H1 (cell line): ENCODE measurements around the gene TEX264. TPM values are rescaled to one million over a fixed set of nuclear protein-coding genes. Genes with fewer than 3 reads are reported as not detected.

Source experiments
- CTCF ChIA-PET: fragments of 300-600 bp; sonication (Branson Sonifier 250); formaldehyde crosslinking; loops from one replicate; lab custom pipeline; 2021; ENCODE audit not compliant: partially characterized antibody; lab: Charles Lee
- POLR2A ChIA-PET: fragments of 300-600 bp; sonication (Branson Sonifier 250); formaldehyde crosslinking; loops from one replicate; lab custom pipeline; 2021; ENCODE audit warnings: inconsistent platforms; ENCODE audit not compliant: partially characterized antibody; lab: Charles Lee
- DNase-seq, 2 experiments: peaks; one replicate each; pipeline versions ENCODE4 v3.0.0 to v3.0.0-alpha.2; 2010 to 2022; ENCODE audit warnings: low spot score in 2 of 2, low read depth in 1 of 2, mixed read lengths in 1 of 2
- FAIRE-seq: peaks from 2 replicates; lab custom pipeline; 2011; peaks lifted over from hg19 to GRCh38; lab: Jason Lieb, UNC
- H2AFZ ChIP-seq: 2 replicates; pipeline ENCODE4 v1.8.1; 2012; ENCODE audit warnings: low read length, inconsistent platforms
- H2AK5ac ChIP-seq: 2 replicates; pipeline ENCODE4 v1.6.1; 2013; ENCODE audit warnings: low read depth, low read length
- H2BK120ac ChIP-seq: replicated peaks from 2 replicates; pipeline ENCODE3; 2013; ENCODE audit warnings: low read depth, low read length, inconsistent platforms
- H2BK12ac ChIP-seq: 2 replicates; pipeline ENCODE4 v1.6.1; 2013; ENCODE audit warnings: low read depth, low read length
- H2BK15ac ChIP-seq: 2 replicates; pipeline ENCODE4 v1.6.1; 2013; ENCODE audit warnings: low read length
- H2BK20ac ChIP-seq: 2 replicates; pipeline ENCODE4 v1.6.1; 2013; ENCODE audit warnings: low read length
- H2BK5ac ChIP-seq: 2 replicates; pipeline ENCODE4 v1.6.1; 2013; ENCODE audit warnings: low read depth, low read length
- H3K14ac ChIP-seq: 2 replicates; pipeline ENCODE4 v1.6.1; 2013; ENCODE audit warnings: inconsistent platforms; ENCODE audit not compliant: insufficient read length
- H3K18ac ChIP-seq: 2 replicates; pipeline ENCODE4 v1.6.1; 2013; ENCODE audit warnings: low read length; ENCODE audit errors: extremely low read depth
- H3K23ac ChIP-seq: 2 replicates; pipeline ENCODE4 v1.6.1; 2013; ENCODE audit warnings: inconsistent platforms; ENCODE audit not compliant: insufficient read length
- H3K23me2 ChIP-seq: 2 replicates; pipeline ENCODE4 v1.6.1; 2013; ENCODE audit warnings: low read depth, low read length
- H3K27ac ChIP-seq: 2 replicates; pipeline ENCODE4 v1.6.1; 2011; ENCODE audit warnings: low read depth, low read length, inconsistent platforms
- H3K27me3 ChIP-seq, 4 experiments: replicated peaks in 1 of 4; 1 replicate in 1 of 4; 2 replicates in 3 of 4; pipeline versions ENCODE4 v1.6.1 to v1.8.1; 2011 to 2013; ENCODE audit warnings: low read length in 3 of 4, mild to moderate bottlenecking in 3 of 4, inconsistent platforms in 2 of 4, mixed read lengths in 2 of 4, moderate library complexity in 1 of 4; ENCODE audit not compliant: control insufficient read depth in 3 of 4, insufficient read depth in 3 of 4; ENCODE audit errors: extremely low read depth in 1 of 4
- H3K36me3 ChIP-seq, 4 experiments: 2 replicates each; pipeline versions ENCODE4 v1.6.1 to v1.8.1; 2011 to 2013; ENCODE audit warnings: mild to moderate bottlenecking in 4 of 4, low read length in 3 of 4, moderate library complexity in 2 of 4, control low read depth in 1 of 4, inconsistent platforms in 1 of 4; ENCODE audit not compliant: insufficient read depth in 4 of 4, control insufficient read depth in 2 of 4
- H3K4ac ChIP-seq: replicated peaks from 2 replicates; pipeline ENCODE3; 2013; ENCODE audit warnings: low read length, low read depth, mixed read lengths, inconsistent platforms; ENCODE audit not compliant: insufficient read length
- H3K4me1 ChIP-seq, 4 experiments: replicated peaks in 1 of 4; 1 replicate in 1 of 4; 2 replicates in 3 of 4; pipeline versions ENCODE4 v1.6.1 to v1.8.1; 2011 to 2013; ENCODE audit warnings: low read length in 3 of 4, inconsistent platforms in 2 of 4, mixed read lengths in 1 of 4; ENCODE audit not compliant: insufficient read depth in 4 of 4, control insufficient read depth in 3 of 4
- H3K4me2 ChIP-seq, 2 experiments: 2 replicates each; pipeline versions ENCODE4 v1.6.1 to v1.8.1; 2011 to 2013; ENCODE audit warnings: low read depth in 2 of 2, low read length in 2 of 2, control low read depth in 1 of 2, inconsistent platforms in 1 of 2, mild to moderate bottlenecking in 1 of 2; ENCODE audit not compliant: insufficient read depth in 1 of 2
- H3K4me3 ChIP-seq, 4 experiments: fragments of 200-600, 300-600 bp in 1 of 4; sonication (generic), shearing (Covaris generic), sonication (Bioruptor Twin) in 1 of 4; 2 replicates each; pipeline versions ENCODE4 v1.5.1 to v1.8.1; 2011 to 2016; ENCODE audit warnings: low read length in 4 of 4, low read depth in 3 of 4, control low read depth in 2 of 4, inconsistent platforms in 2 of 4, mild to moderate bottlenecking in 2 of 4, mixed read lengths in 1 of 4, moderate library complexity in 1 of 4; ENCODE audit not compliant: insufficient read depth in 2 of 4; ENCODE audit errors: extremely low read depth in 1 of 4
- H3K56ac ChIP-seq: replicated peaks from 2 replicates; pipeline ENCODE3; 2013; ENCODE audit warnings: low read depth, mild to moderate bottlenecking, mixed read lengths, low read length, inconsistent platforms; ENCODE audit not compliant: insufficient read length
- H3K79me1 ChIP-seq: 2 replicates; pipeline ENCODE4 v1.6.1; 2013; ENCODE audit warnings: low read depth, low read length, control low read depth
- H3K79me2 ChIP-seq, 2 experiments: 2 replicates each; pipeline versions ENCODE4 v1.6.1 to v1.8.1; 2012 to 2013; ENCODE audit warnings: low read length in 2 of 2, mild to moderate bottlenecking in 2 of 2, inconsistent platforms in 1 of 2; ENCODE audit not compliant: insufficient read depth in 2 of 2, control insufficient read depth in 1 of 2
- H3K9ac ChIP-seq, 4 experiments: replicated peaks in 1 of 4; 1 replicate in 1 of 4; 2 replicates in 3 of 4; pipeline versions ENCODE4 v1.6.1 to v1.8.1; 2011 to 2013; ENCODE audit warnings: low read depth in 3 of 4, low read length in 3 of 4, control low read depth in 2 of 4, mild to moderate bottlenecking in 2 of 4, moderate library complexity in 2 of 4, inconsistent platforms in 1 of 4; ENCODE audit errors: extremely low read depth in 1 of 4
- H3K9me3 ChIP-seq, 2 experiments: 2 replicates each; pipeline versions ENCODE4 v1.6.1 to v1.8.1; 2012 to 2013; ENCODE audit warnings: mild to moderate bottlenecking in 2 of 2, moderate library complexity in 2 of 2, control low read depth in 1 of 2, inconsistent platforms in 1 of 2, low read depth in 1 of 2, low read length in 1 of 2, mixed read lengths in 1 of 2; ENCODE audit not compliant: insufficient read depth in 2 of 2
- H4K20me1 ChIP-seq, 2 experiments: replicated peaks in 1 of 2; 2 replicates each; pipeline versions ENCODE3 to v1.8.1; 2011 to 2013; ENCODE audit warnings: inconsistent platforms in 2 of 2, low read length in 2 of 2, mild to moderate bottlenecking in 1 of 2; ENCODE audit not compliant: insufficient read depth in 2 of 2, control insufficient read depth in 1 of 2
- H4K5ac ChIP-seq: 2 replicates; pipeline ENCODE4 v1.6.1; 2013; ENCODE audit warnings: low read length, low read depth, mixed read lengths, inconsistent platforms; ENCODE audit not compliant: insufficient read length
- H4K8ac ChIP-seq: 2 replicates; pipeline ENCODE4 v1.8.0; 2013; ENCODE audit warnings: mild to moderate bottlenecking, moderate library complexity, low read length, inconsistent platforms; ENCODE audit not compliant: insufficient read depth; ENCODE audit errors: extremely low read depth
- H4K91ac ChIP-seq: replicated peaks from 2 replicates; pipeline ENCODE3; 2013; ENCODE audit warnings: low read length, mixed read lengths, inconsistent platforms; ENCODE audit not compliant: insufficient read length
- BRCA1 ChIP-seq: IDR thresholded peaks from 2 replicates; pipeline ENCODE4 v1.6.1; 2012; ENCODE audit warnings: low read depth, low read length, improper control_type of control experiment
- JUN ChIP-seq: IDR thresholded peaks from 2 replicates; pipeline ENCODE4 v1.6.1; 2011; ENCODE audit warnings: low read depth, mild to moderate bottlenecking, improper control_type of control experiment, low read length
- RFX5 ChIP-seq: IDR thresholded peaks from 2 replicates; pipeline ENCODE4 v1.6.1; 2011; ENCODE audit warnings: low read depth, low read length, improper control_type of control experiment, borderline replicate concordance
- RNF2 ChIP-seq: fragments of 200-900, 300-1000 bp; sonication (generic); IDR thresholded peaks from 2 replicates; pipeline ENCODE4 v1.7.1; 2016; ENCODE audit warnings: borderline replicate concordance, low read depth, mild to moderate bottlenecking, antibody characterized with exemption, low read length; ENCODE audit not compliant: poor library complexity, severe bottlenecking; ENCODE audit errors: missing control alignments
- WGBS, 2 experiments: shearing (Covaris generic) in 1 of 2; methylation state at CpG; one replicate each; pipeline versions ENCODE4 v1.1.6 to v1.1.7; 2013 to 2015; ENCODE audit warnings: low lambda C conversion rate in 2 of 2, mixed read lengths in 2 of 2, inconsistent platforms in 1 of 2, low coverage in 1 of 2, missing lambda C conversion rate in 1 of 2; ENCODE audit not compliant: insufficient replicate concordance in 2 of 2, insufficient coverage in 1 of 2, insufficient read length in 1 of 2; ENCODE audit errors: extremely low coverage in 1 of 2, missing lambda C conversion rate in 1 of 2; 5-methylcytosine and 5-hydroxymethylcytosine counted together
- polyA plus RNA-seq, 7 experiments: library from polyadenylated mRNA; depleted of rRNA in 3 of 7; stranded (reverse) in 5 of 7; unstranded in 2 of 7; fragments of >200 nt in 5 of 7; fragments of 200-250 nt in 2 of 7; gene quantifications; 1 replicate in 5 of 7; 2 replicates in 1 of 7; 4 replicates in 1 of 7; pipeline versions ENCODE4 v1.2.1 to v1.2.3, GENCODE V29; 2011 to 2013; ENCODE audit warnings: missing spikeins in 2 of 7, mixed read lengths in 2 of 7
- total RNA-seq: library from RNA; stranded (reverse); fragmentation: NEBNext Ultra II Directional; extraction: Animal tissue kit (Norgen Biotek cat#: 25700); gene quantifications from 2 replicates; pipeline ENCODE4 v1.2.1, GENCODE V29; 2021
- TF ChIP-seq, protein P1 (sequence below): IDR thresholded peaks from 2 replicates; pipeline ENCODE4 v1.6.1; 2011; ENCODE audit warnings: low read depth, mild to moderate bottlenecking, low read length; ENCODE audit not compliant: insufficient read depth

The TEX264 gene
- total and polyA plus RNA-seq, 2 of the 8 experiments (the other 6 are each of a cell fraction or from before 2014, with no cell fraction given), result 11.2 to 35.6 TPM

DNA sequence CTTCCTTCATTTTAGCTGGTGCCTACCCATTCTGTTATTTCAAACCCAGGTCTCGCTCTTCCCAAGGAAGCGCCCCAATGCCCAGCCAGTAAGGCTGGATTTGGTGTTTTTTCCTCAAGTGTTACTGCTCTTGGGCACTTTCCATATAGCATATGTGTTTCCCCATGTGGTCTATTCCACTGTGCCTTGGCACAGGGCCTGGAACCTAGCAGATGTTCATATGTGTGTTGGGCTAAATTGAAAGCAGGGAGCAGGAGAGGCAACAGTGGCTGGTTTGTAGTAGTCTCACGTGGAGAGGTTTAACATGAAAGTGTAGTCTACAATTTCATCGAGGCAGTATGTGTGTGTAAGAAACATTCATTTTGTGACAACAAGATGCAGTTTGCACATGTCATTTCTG lies 48.2 kb upstream of the TEX264 start:
- Histone ChIP-seq H3K4me2 (no peak overlapping the region), H3K18ac (no peak overlapping the region), H3K4ac (no peak overlapping the region), H3K79me1 (peaks cover 5% of the 10 kb centered on the region; the same call in 1 of the 2 replicates), H3K23ac (no peak overlapping the region), H4K20me1 (no peaks in the 10 kb centered on the region), H2BK12ac (no peak overlapping the region), H4K5ac (no peak overlapping the region), H3K27me3 (no peaks in the 10 kb centered on the region), H3K14ac (no peak overlapping the region), H3K4me1 (peaks cover 0 to 5% (median 0%) of the 10 kb centered on the region in 4 experiments; a peak in 2 of 7 replicates), H3K56ac (no peak overlapping the region), H3K27ac (no peak overlapping the region; the same call in 1 of the 2 replicates), H2BK120ac (no peak overlapping the region), H2BK15ac (no peak overlapping the region), H3K36me3 (peaks cover 0 to 6% (median 2%) of the 10 kb centered on the region in 4 experiments; a peak in 1 of 8 replicates), H3K9me3 (no peaks in the 10 kb centered on the region), H2AK5ac (no peak overlapping the region), H4K91ac (no peak overlapping the region), H2AFZ (no peak overlapping the region), H4K8ac (no peak overlapping the region), H3K9ac (no peak overlapping the region), H2BK20ac (no peak overlapping the region), H3K4me3 (no peak overlapping the region), H3K79me2 (peaks cover 0 to 19% of the 10 kb centered on the region in 2 experiments; a peak in 1 of 4 replicates), H3K23me2 (no peaks in the 10 kb centered on the region), H2BK5ac (no peak overlapping the region)
- 87% methylated on average over 4 of the region's 4 CpGs; no CpG with 5 or more reads in 1 of the 2 experiments for WGBS, 2 experiments
- TF ChIP-seq JUN (no peak), RNF2 (no peak), RFX5 (no peak), BRCA1 (no peak)
- TF ChIP-seq, protein P1, sequence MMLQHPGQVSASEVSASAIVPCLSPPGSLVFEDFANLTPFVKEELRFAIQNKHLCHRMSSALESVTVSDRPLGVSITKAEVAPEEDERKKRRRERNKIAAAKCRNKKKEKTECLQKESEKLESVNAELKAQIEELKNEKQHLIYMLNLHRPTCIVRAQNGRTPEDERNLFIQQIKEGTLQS, result no peak
- ChIA-PET POLR2A (interaction anchor here (0.6 to 1.3 kb wide), 3 partner anchors 8 to 87 kb away, joined by 3 to 4 read pairs (median 3); no protein-coding TSS in a partner anchor), CTCF (interaction anchor here (1.6 to 2.1 kb wide), 4 partner anchors 14 to 188 kb away, joined by 4 to 5 read pairs (median 4); no protein-coding TSS in a partner anchor)
- FAIRE-seq, result no peak
- DNase-seq, result no peak
